Dendritic cell treated with granulocyte-macrophage colony-stimulating factor and Interleukin-4, amounts not matched to agents 40 ng/mL and 50 ng/mL, for 4 days (primary cell): ENCODE data around the gene TNNT3.

Experiments
- H3K27ac Mint-ChIP-seq: one replicate; pipeline ENCODE4 v1.8.0; 2022; ENCODE audit warnings: mild to moderate bottlenecking, mixed read lengths
- H3K27me3 Mint-ChIP-seq: one replicate; pipeline ENCODE4 v1.8.0; 2022; ENCODE audit warnings: mild to moderate bottlenecking, mixed read lengths
- H3K36me3 Mint-ChIP-seq: one replicate; pipeline ENCODE4 v1.8.0; 2022; ENCODE audit warnings: low read depth, mixed read lengths
- H3K4me1 Mint-ChIP-seq: one replicate; pipeline ENCODE4 v1.8.0; 2022; ENCODE audit warnings: low read depth, mixed read lengths
- H3K4me3 Mint-ChIP-seq: one replicate; pipeline ENCODE4 v1.8.0; 2022; ENCODE audit warnings: mild to moderate bottlenecking, moderate library complexity, mixed read lengths
- H3K9me3 Mint-ChIP-seq: one replicate; pipeline ENCODE4 v1.8.0; 2022; ENCODE audit warnings: mixed read lengths
- intact Hi-C: fragments of 100-400 bp; cut with micrococcal nuclease; formaldehyde crosslinking; loops from one replicate; pipeline ENCODE4 v1.15.0; 2022

TNNT3 gene

DNA sequence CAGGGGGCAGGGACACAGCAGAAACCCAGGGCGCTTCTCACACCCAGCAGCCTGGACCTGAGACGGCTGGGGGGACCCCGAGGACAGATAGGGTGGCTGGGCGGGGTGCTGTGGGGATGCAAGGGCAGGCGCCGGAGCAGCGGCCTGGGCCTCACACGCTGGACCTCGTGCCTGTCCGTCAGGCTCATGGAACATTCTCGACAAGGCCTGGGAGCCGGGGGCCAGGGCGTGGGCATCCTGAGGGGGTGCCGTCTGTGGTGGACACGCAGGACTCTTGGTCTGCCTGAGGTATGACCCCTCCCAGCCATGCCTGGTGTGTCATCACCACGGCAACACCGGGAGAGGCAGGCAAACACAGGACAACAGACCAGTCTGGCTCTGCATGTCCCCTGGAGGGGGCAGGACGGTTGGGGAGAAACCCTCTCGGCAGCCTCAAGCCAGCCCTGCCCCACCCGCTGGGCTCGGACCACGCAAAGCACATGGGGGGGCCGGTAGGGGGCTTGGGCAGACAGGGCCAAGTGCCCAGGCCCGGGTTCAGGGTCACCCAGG, 49.0 kb downstream of the TNNT3 start:
- Mint-ChIP-seq H3K27ac (no peak overlapping the region), H3K27me3 (peaks cover 2% of the 10 kb centered on the region), H3K4me3 (no peak overlapping the region), H3K4me1 (no peaks in the 10 kb centered on the region), H3K36me3 (no peaks in the 10 kb centered on the region), H3K9me3 (no peaks in the 10 kb centered on the region)
- intact Hi-C loops, result no loop called here

DNA sequence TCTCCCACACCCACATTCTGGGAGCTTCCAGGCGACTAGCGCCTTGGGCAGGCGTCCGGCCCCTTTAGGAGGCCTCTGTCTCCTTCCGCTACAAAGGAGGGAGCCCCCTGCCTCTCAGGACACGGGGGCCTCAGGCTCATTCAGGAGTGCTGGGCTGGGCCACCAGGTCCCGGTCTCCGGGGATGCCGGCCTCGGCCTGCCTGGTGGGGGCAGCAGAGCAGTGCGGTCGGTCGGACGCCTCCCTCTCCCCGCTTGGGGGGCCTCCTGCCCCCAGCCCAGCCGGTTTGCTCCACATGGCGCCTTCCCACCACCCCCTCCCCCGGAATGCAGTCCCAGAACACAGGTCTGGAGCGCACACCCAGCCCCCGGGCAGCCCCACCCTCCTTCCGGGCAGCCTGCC, 49.5 kb downstream of the TNNT3 start:
- Mint-ChIP-seq H3K4me3 (no peak overlapping the region), H3K27ac (no peak overlapping the region), H3K36me3 (no peaks in the 10 kb centered on the region), H3K9me3 (no peaks in the 10 kb centered on the region), H3K4me1 (no peaks in the 10 kb centered on the region), H3K27me3 (peaks cover 2% of the 10 kb centered on the region)
- intact Hi-C loops, result no loop called here

DNA sequence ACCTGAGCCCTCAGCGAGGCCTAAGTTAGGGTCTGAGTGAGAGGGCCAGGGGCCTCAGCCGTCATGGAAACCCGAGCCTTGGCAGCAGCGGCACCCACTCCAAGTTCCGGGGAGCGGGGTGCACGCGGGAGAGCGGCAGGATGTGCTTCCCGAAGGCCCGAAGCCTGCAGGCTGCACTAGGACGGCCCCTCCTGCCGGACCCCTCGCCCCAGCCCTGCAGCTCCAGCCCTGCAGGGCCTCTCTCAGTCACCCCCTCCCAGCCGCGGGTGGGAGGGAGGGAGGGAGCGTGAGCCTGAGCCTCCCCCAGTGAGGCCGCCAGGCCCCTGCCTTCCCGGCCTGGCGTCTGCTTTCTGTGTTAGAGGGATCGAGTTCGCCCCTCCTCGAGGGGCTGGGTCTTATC, 50.3 kb downstream of the TNNT3 start:
- no peak overlapping the region for H3K27ac Mint-ChIP-seq
- no peak overlapping the region for H3K4me3 Mint-ChIP-seq
- no peaks in the 10 kb centered on the region for H3K36me3 Mint-ChIP-seq
- H3K4me1 Mint-ChIP-seq, result no peaks in the 10 kb centered on the region
- H3K9me3 Mint-ChIP-seq, result no peaks in the 10 kb centered on the region
- peaks cover 2% of the 10 kb centered on the region for H3K27me3 Mint-ChIP-seq
- intact Hi-C loops, result no loop called here

GRCh38 chr11:1970956-1971355, 51.5 kb downstream of the TNNT3 start:
- Mint-ChIP-seq H3K27me3 (peaks cover 2% of the 10 kb centered on the region), H3K36me3 (no peaks in the 10 kb centered on the region), H3K4me3 (no peak overlapping the region), H3K4me1 (no peaks in the 10 kb centered on the region), H3K27ac (no peak overlapping the region), H3K9me3 (no peaks in the 10 kb centered on the region)
- intact Hi-C loops, result no loop called here

GRCh38 chr11:1975185-1975584, 55.7 kb downstream of the TNNT3 start:
- intact Hi-C loops, result no loop called here
- Mint-ChIP-seq H3K36me3 (no peaks in the 10 kb centered on the region), H3K9me3 (no peaks in the 10 kb centered on the region), H3K27me3 (peaks cover 2% of the 10 kb centered on the region), H3K27ac (no peak overlapping the region), H3K4me1 (no peaks in the 10 kb centered on the region), H3K4me3 (no peak overlapping the region)

GRCh38 chr11:1978720-1979473, 59.4 kb downstream of the TNNT3 start:
- Mint-ChIP-seq H3K4me3 (no peak overlapping the region), H3K4me1 (no peaks in the 10 kb centered on the region), H3K36me3 (no peaks in the 10 kb centered on the region), H3K9me3 (no peaks in the 10 kb centered on the region), H3K27me3 (no peaks in the 10 kb centered on the region), H3K27ac (no peak overlapping the region)
- intact Hi-C loops, result no loop called here

- Mint-ChIP-seq H3K9me3 (no peaks in the 10 kb centered on the region), H3K4me3 (no peak overlapping the region), H3K27ac (no peak overlapping the region), H3K27me3 (no peaks in the 10 kb centered on the region), H3K36me3 (no peaks in the 10 kb centered on the region), H3K4me1 (no peaks in the 10 kb centered on the region)
- intact Hi-C loops, result no loop called here
Observed at GRCh38 chr11:1979607-1980006, 60.1 kb downstream of the TNNT3 start.

DNA sequence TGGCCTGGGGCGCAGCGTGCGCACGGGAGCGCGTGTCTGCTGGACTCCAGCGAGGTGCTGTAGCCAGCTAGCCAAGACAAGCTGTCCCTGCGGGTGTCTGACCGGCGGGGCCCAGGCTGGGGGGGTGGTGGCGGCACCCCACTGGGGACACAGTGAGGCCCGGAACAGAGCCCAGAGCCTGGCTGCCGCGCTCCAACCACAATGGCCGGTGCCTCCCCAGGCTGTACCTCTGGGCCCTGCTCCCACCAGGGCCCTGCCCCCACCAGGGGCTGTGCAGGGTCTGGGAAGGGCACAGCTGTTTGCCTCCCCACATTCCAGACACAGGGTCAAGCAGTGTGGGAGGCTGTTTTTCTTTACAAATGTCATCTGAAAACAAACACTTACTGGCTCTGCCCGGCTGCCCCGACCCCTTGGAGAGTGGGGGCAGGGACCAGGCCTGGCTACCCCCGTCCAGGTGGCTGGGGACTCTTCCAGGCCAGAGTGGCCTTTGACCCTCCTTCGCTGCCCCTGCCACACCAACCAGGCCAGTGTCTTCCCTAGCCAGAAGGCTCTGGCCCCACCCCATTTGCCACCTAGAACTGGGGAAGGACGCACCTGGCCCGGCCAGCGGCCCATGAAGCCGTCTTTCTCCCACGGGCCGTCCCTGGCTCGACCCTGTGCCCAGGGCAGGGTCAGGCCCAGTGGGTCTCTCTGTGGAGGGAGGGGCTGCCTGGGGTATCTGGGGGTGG, 63.5 kb downstream of the TNNT3 start:
- intact Hi-C loops, result no loop called here
- H3K27me3 Mint-ChIP-seq, result no peaks in the 10 kb centered on the region
- H3K27ac Mint-ChIP-seq, result no peak overlapping the region
- H3K9me3 Mint-ChIP-seq, result no peaks in the 10 kb centered on the region
- no peak overlapping the region for H3K4me3 Mint-ChIP-seq
- no peaks in the 10 kb centered on the region for H3K4me1 Mint-ChIP-seq
- H3K36me3 Mint-ChIP-seq, result no peaks in the 10 kb centered on the region

- Mint-ChIP-seq H3K27me3 (no peaks in the 10 kb centered on the region), H3K4me3 (no peak overlapping the region), H3K27ac (no peak overlapping the region), H3K4me1 (no peaks in the 10 kb centered on the region), H3K36me3 (no peaks in the 10 kb centered on the region), H3K9me3 (no peaks in the 10 kb centered on the region)
- intact Hi-C loops, result no loop called here
Observed at GRCh38 chr11:1983601-1983961, 64.1 kb downstream of the TNNT3 start.

- Mint-ChIP-seq H3K4me1 (peaks cover 5% of the 10 kb centered on the region), H3K4me3 (no peak overlapping the region), H3K36me3 (no peaks in the 10 kb centered on the region), H3K27ac (no peak overlapping the region), H3K27me3 (peaks cover 3% of the 10 kb centered on the region), H3K9me3 (no peaks in the 10 kb centered on the region)
- intact Hi-C loops, result no loop called here
Observed at GRCh38 chr11:1987024-1987423, 67.5 kb downstream of the TNNT3 start.

DNA sequence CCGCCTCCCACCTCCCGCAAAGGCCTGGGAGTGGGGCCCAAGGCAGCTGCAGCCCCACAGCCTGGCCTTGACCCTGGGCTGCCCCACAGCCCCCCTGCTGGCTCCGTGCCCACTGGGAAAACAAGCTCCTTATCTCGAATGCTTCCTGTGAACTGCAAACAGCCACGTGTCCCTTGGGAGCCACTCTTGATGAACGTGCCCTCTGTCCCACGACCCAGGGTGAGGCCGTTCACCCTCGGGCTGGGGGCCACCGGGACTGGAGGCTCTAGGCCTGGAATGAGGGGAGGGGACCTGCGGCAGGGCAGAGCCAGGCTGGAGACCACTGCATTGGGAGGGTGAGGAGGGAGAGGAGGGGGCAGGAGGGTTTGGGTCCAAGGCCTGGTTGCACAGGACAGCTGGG, 68.7 kb downstream of the TNNT3 start:
- Mint-ChIP-seq H3K36me3 (no peaks in the 10 kb centered on the region), H3K27ac (no peak overlapping the region), H3K4me1 (peaks cover 5% of the 10 kb centered on the region)

More for the DNA sequence above, 68.7 kb downstream of the TNNT3 start:
- Mint-ChIP-seq H3K4me3 (no peak overlapping the region), H3K9me3 (no peaks in the 10 kb centered on the region), H3K27me3 (peaks cover 4% of the 10 kb centered on the region)
- intact Hi-C loops, result no loop called here
